Measurements from ENCODE around the gene TRA2B.
A peak's percentile ranks its signal among the peaks of the same experiment; 100 is the strongest.

Gene TRA2B

DNA sequence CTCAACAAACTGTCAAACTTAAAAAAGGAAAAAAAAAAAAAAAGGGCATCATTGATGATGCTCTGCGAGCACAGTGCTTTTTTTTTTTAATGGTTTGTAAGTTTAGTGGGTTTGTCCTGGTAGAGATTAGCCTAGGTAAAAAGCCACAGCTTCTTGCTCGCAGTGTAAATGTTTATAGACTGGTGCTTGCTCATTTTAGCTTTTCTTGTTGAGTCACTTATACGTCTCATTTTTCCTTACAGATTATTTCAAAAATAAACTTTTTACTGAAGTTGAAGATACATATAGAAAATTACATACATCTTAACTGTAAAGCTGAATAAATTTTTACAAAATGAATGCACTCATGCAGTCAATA lies 16.5 kb upstream of the TRA2B start:
- no peak for DNase-seq (ENCODE audit: low read depth, low spot score)

DNA sequence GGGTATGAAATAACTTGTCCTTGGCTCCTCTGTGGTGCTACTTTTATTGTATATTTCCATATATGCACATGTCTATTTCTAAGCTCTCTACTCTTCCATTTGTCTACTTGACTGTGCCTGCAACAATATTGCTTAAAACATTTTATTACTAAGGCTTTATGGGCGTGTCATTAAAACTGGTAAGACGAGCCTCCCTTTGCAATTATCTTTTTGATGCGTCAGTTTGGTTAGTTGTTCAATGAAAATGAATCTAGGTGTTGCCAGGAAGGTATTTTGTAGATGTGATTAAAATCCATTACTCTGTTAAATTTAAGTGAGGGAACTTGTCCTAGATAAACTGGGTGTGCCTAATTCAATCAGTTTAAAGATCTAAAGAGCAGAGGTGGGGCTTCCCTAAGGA lies 12.9 kb upstream of the TRA2B start:
- DNase-seq (ENCODE audit: low read depth, low spot score): no peak

DNA sequence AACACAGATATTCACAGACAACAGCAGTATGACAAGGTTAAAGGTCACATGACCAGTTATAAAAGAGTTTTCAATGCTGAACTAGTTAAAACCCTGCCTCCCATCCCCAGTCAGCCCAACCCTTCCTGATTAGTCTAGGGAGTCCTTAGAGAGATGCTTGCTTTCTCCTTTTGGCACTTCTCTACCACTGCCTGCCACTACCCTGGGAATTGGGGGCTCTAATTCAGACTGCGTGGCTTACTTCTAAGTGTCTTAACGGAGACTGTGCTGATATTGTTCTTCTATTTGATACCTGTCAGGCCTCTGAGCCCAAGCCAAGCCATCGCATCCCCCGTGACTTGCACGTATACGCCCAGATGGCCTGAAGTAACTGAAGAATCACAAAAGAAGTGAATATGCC lies 11.7 kb upstream of the TRA2B start:
- no peak for DNase-seq (ENCODE audit: low read depth, low spot score)

DNA sequence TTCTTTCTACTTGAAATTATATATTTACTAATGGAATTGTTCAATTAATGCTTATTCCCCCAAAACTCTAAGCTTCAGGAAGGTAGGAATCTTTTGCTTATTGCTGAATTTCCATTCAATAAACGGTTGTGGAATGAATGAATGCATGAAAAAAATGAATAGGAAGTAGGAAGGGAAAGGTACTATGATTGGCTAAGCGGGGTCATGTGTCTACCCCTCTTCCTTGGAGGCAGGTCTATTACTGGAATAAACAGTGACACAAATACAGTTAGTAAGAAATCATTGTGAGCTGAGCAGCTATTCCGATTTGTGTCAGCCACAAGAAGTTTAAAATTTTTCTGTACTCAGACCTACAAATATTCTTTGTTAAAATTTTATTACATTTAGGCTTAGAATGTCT lies 10.5 kb upstream of the TRA2B start:
- no peak for DNase-seq (ENCODE audit: low read depth, low spot score)

DNA sequence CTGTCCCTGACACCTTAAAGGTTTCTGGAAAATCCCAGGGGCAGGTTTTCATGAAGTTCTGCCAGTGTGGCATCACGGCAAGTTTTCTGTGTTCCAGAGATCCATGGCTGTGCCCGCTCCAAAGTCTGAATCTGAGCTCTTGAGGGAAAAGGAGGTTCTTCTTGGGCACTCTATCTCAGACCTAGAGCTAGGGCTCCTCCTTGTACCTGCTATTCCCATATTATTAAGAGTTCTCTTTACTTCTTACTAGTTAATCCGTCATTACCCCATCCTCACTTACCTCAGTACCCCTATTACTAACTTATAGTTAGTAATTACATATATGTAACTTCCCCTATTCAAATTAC lies 5.9 kb upstream of the TRA2B start:
- no peak for DNase-seq (ENCODE audit: low read depth, low spot score)

DNA sequence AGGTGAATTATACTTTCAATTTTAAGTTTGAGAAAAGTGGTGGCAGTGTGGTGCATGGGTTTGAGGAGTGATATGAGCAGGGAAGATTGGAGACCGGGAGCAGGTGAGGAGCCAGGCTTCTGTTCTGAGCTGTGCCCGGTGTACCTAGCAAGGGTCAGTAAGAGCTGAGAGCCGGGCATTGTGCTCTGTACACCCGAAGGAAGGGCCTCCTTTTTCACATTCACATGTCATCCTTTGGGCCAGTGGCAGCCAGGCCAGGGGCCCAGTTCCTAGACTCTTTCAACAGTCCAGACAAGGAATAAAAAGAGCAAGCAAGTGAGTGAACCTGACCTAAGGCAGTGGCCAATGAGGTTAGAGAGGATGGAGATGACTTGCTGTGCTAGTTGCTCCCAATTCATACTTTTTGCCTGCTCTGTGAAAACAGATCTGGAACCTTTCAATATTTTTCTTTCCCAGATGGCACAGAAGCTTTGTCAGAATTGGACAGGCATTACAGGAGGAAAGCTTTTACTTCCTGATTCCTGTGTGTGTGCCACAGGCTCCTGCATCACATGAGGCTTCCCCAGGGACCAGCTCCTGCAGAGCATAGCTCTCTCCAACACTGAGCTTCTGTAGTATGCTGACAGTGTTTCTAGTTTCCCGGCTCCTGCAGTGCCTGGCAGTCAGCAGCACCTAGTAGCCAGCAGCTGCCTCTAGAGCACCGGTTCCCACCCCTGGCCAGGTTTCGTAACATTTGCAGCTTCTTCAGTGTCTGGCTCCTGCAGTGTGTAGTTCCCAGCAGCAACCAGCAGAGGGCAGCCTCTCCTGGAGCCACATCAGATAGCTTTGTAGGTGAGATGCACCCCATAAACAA lies 5.3 kb upstream of the TRA2B start:
- DNase-seq (ENCODE audit: low read depth, low spot score): peak; percentile 96

DNA sequence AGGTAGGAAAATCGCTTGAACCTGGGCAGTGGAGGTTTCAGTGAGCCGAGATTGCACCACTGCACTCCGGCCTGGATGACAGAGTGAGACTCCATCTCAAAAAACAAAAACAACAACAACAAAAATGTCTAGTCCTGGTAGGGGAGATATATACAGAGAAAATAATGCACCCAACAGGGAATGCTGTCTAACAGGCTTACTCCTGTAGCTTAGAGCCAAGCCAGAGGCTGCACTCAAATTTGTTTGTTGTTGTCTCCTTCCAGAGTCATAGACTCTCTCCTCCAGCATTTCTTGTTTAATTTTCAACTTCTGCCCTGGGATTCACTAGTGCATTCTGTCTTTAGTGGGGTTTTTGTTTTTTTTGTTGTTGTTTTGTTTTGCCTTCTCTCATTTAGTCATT lies 4.6 kb upstream of the TRA2B start:
- DNase-seq (ENCODE audit: low read depth, low spot score): no peak

DNA sequence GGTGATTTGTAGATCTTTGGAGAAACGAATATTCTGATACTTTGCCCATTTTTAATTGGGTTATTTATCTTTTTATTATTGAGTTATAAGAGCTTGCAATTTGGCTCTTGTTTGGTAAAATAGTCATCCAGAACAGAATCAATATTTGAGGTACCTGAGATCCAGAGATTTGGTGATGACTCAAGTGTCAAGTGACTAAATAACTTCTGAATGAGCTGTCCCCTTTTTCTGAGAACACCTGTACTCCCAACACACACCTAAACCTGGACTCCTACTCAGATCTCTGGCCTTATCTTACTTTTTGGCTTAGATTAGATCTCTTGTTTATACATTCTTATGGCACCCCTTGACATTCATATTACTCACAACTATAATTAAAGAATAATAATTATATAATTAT lies 3.1 kb upstream of the TRA2B start:
- DNase-seq (ENCODE audit: low read depth, low spot score): no peak

DNA sequence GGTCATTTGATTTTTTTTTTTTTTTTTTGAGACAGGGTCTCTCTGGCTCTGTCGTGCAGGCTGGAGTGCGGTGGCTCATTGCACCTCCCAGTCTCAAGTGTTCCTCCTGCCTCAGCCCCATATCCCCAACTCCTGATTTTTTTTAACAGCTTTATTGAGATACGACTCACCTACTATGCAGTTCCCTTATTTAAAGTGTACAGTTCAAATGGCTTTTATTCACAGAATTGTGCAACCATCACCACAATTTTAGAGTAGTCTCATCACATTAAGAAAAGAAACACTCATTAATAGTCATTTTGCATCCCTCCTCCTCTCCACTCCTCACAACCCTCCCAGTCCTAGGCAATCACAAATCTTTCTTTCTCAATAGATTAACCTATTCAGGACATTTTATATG lies 1.9 kb upstream of the TRA2B start:
- DNase-seq (ENCODE audit: low read depth, low spot score): no peak

DNA sequence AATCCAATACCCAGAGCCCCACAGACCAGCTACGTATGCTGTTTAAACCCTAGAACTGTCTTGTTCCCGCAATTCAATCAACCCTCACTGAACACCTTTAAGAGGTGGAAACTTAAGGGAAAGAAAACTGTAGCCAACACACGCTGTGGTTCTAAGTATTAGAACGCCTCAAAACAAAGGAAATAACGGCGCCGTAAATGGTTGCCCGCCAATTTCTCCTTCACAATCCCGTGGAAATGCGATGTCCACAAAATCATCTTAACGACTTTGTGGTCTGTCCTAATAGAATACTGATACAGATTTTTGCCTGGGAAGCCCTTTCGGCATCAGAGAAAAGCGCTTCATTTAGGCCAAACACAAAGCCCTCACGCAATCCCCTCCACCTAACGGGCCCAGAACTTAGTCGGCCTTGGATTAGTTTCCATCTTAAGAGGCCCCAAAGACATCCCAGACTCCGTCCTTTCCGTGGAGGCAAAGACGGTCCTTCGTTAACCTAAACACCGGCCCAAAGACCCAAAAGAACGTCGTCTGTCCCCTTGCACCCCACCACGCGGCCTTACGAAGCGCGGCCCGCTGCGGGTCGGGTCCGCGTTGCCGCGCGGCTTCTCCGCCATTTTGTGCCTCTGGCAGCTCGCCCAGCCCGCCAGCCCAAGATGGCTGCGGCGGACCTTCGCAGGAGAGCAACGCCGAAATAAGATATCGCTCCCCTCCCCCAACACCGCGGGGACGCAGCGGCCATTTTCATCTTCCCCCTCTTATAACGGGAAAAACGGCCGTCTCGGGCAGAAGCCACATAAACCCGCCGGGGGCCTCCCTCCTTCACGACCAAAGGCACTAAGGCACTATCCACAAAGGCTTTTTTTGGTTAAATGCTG lies 763 bp downstream of the TRA2B start:
- peak; percentile 88 for DNase-seq (ENCODE audit: low read depth, low spot score)

DNA sequence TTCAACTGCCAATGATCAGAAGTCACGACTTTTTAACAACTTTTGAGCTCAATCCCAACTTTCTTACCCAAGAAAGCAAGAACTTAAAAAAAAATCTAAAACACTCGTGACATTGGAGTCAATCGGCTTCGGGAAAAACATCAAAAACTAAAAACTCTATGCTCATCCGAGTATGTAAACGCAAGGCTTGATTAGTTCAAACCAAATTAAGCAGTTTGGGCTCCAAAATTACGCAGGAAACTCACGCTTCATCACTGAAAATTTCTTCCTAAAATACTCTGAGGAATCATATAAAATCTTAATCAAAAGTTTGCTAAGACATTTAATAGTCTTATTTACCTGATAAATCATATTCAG lies 1.6 kb downstream of the TRA2B start:
- no peak for DNase-seq (ENCODE audit: low read depth, low spot score)

DNA sequence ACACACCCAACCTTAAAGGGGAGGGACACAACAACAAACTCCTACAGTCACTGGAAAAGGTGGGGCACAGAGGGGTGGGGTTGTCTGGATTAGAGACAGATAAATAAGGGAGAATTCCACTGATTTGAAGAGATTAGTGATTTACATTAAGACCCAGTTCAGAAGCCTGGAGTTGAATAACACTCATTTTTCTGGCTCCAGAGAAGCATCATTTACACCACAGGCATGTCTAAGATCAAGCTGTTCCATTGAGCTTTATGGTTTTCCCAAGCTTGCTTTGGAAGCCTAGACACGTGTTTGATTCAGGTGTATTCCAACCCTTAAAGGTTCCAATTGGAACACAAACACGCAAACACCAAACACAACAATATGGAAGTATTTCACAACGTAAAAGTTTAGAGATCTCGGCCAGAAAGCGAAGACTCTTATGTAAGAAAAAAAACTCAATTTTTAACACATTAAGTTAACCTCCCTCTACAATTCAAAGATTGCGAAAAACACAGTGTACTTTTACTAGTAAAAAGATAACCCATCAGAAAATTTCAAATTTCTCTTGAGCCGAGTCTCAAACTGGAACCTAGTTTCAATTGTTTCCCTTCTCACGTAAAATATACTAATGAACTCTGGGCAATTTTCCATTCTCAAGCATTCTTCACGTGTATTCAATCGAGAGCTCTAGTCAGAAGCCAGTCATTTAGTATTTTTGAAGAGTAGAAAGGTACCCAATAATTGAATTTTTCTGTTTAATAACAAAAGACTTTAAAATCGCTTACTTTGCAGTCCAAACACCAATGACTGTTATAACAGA lies 2.1 kb downstream of the TRA2B start:
- no peak for DNase-seq (ENCODE audit: low read depth, low spot score)

DNA sequence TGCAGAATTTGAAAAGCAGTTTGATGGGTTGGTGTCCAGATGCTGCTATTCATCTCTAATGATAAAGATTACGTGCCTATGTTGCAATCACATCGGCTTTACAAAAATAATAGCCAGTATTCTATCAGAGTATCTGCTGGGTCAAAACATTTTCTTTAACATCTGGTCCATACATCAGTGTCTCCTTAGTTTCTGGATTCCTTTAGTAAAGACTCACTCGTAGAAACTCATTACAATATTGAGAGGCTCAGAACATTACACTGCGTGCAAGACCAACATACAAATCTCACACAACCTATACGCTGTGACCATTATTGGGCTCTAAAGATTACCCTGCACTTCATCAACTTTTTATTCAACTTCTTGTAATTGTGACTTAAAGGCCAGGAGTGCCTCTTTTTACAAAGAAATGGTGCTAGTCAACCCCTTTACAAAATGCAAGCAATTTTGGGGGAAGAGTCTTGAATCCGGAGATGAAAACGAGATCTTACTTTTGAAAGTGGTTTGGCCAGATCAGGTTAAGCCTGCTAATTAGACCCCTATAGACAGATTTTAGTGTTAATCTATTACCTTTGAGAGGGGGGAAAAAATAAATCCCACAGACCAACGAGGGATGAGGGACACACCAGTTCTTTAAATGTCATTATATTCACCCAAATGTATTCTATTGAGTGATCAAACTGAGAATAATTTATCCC lies 2.9 kb downstream of the TRA2B start:
- DNase-seq (ENCODE audit: low read depth, low spot score): no peak

DNA sequence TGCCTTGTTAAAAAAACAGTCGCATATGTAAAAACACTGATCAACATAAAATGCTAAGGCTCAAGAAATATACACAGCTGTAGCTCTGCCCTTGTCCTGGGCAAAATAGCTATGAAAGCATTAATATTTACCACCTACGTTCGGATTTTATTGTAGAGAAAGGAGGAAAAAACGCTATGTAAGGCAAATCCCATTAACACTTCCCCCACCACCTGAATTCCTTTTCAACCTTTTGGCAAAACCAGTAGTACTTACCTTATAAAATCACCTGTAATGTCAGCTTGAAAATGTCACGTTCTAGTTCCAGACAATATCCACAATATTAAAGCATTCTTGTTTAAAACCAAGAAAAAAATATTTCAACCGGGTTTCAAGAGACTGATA lies 3.6 kb downstream of the TRA2B start:
- no peak for DNase-seq (ENCODE audit: low read depth, low spot score)

DNA sequence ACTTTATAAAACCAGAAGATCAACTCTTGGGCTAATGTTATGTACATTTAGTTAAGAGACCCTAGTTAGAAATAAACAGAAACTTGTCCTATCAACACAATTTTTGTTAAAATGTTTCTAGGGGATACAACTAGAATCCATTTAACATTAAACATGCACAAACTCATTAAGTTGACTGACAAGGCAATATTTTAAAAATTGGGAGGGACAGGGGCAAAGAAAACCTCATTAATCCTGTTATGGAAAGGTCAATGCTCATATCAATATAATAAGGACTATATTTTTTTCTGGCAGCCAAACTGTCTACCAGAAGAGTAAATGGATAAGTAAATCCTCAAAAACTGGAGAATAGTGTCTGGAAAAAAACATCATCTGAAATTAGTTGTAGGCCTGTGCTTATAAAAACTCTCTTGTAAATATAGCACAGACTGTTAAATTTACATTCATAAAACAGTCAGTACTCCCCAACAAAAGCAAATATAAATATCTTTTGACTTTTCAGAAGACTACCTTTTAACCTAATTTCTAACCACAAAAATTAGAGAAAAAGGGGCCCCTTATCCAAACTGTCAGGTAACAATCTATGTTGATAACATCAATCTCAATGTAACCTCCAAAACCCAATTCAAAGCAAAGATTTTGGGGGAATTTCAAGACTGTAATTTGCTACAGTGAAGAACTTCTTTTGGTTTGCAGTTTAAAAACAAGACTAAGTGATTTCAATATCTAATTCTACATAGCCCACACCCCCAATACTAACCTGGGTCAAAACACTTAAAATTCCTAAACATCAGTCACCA lies 4.2 kb downstream of the TRA2B start:
- no peak for DNase-seq (ENCODE audit: low read depth, low spot score)

DNA sequence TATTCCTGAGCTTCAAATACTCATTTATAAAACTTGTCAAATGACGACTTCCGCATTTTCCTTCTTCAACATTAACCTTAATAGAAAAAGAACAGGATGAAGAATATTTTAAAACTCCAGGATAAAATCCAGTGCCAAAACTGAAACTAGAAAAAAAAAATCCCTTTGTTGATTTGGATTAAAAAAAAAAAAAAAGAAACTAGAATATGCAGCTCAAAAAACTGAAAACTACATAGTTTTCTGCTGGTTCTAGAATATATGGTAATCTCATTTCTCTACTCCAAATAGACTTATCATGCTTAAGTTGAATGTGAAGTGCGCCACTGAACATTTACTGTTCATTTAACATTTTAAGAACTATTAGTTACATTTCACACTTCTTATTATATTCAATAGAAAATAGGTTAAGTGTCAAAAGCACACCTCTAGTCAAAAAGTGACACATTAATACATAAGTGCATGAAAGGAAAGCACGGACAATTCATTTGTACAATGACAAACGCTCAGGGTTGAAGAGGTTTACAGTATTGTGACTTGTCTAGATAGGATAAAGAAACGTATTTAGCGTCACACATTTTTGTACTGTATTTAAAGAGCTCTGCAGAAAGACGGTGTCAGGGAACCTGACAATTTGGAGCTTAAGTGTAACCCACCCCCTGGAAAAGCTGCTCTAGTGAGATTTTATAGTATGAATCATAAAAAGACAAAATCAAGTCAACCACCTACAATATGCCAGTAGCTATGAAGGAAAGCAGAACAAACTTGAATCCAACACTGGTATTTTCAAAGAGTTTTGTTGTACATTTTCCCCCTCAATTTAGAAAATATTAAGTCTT lies 5.8 kb downstream of the TRA2B start:
- DNase-seq (ENCODE audit: low read depth, low spot score): no peak

DNA sequence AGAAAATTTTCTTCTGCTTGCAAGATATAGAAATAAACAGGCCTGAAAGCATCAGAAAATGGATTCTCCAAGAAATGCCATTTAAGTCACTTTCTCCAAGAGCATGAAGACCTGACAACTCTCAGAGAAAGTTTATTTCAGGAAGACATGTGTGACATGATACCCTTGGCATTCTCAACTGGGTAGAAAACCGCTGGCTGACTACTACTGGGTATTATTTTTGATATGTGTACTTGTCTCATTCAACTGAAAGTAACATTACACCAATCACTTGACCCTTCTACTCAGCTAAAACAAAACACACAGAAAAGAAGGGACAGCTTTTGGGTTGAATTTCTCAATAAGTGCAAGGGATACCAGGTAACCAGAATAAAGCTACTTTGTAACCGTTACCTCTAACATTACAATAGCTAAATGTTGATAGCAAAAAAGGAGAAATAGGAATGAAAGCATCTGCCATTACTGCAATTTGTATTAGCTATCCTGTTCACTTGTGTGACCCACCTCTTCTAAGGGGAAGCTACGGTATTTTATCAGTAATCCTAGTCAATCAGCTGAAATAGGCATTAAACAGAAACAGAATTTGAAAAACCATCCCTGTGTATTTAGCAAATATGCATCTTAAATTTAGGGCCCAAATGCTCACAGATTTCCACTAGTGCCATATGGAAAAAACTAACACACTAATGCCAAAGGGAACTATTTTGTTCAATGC lies 7.3 kb downstream of the TRA2B start:
- no peak for DNase-seq (ENCODE audit: low read depth, low spot score)

DNA sequence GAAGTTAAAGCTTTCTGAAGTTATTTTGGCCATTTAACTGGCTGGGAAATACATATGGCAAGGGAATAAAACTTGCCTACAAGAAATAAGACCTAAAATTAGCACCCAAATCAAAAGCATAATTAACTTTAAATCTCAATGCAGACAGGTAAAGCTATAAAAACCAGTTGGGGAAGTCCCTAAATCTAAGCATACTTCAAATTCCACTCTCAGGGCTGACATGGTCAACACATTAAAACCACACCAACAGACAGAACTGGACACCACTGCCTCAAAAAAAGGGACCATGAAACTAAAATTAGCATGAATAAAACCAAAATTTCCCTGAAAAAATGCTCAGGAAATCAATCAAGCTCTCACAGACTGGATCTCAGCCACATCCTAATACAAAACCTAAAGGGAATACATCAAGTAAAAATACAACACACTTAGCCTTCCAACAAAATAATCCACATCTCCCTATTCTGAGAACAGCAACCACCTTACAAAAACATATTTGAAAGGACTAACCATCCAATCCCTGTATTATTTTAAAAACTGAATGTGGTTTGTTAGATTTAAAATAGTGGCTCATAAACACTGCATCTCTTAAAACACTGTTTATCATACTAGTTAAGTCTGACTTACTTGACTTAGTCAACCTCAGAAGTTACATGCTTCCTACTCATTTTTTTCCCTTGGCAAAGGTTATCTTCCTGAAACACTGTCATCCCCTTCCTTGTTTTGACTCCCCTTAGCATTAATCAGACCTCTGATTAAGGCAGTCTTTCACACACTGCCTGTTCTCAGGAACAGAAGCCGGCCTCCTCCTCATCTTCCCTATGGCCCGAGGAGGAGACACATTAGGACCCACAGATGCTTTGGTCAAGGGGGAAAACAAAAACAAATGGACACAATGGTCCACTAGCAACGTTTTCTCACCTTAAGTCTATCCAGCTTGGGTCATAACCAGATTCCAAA lies 8.3 kb downstream of the TRA2B start:
- DNase-seq (ENCODE audit: low read depth, low spot score): peak; percentile 51
